Measurements from ENCODE around the gene ATF6. TPM values are rescaled to one million over a fixed set of nuclear protein-coding genes. Genes with fewer than 3 reads are reported as not detected.

Gene ATF6
- total RNA-seq, 1 donor from 2014 or later: 27.7 TPM

- intact Hi-C loops (cut with micrococcal nuclease): no loop called here
- peaks cover 5% of the 10 kb centered on the region for H3K36me3 Mint-ChIP-seq (ENCODE audit: low read depth)
- H3K9me3 Mint-ChIP-seq: no peaks in the 10 kb centered on the region
- no peaks in the 10 kb centered on the region for H3K27me3 Mint-ChIP-seq
- no peak overlapping the region for H3K27ac Mint-ChIP-seq
- no peak for DNase-seq
- peaks cover 4% of the 10 kb centered on the region for H3K4me1 Mint-ChIP-seq
- no peak overlapping the region for H3K4me3 Mint-ChIP-seq
Measured at GRCh38 chr1:161913482-161914140, 147.5 kb downstream of the ATF6 start.

- Mint-ChIP-seq H3K4me1 (peaks cover 14% of the 10 kb centered on the region), H3K27me3 (no peaks in the 10 kb centered on the region), H3K36me3 (ENCODE audit: low read depth) (peaks cover 6% of the 10 kb centered on the region), H3K4me3 (no peak overlapping the region), H3K27ac (no peak overlapping the region), H3K9me3 (no peaks in the 10 kb centered on the region)
- DNase-seq: no peak
- intact Hi-C loops (cut with micrococcal nuclease): no loop called here
Measured at GRCh38 chr1:161914595-161914994, 148.5 kb downstream of the ATF6 start.

DNA sequence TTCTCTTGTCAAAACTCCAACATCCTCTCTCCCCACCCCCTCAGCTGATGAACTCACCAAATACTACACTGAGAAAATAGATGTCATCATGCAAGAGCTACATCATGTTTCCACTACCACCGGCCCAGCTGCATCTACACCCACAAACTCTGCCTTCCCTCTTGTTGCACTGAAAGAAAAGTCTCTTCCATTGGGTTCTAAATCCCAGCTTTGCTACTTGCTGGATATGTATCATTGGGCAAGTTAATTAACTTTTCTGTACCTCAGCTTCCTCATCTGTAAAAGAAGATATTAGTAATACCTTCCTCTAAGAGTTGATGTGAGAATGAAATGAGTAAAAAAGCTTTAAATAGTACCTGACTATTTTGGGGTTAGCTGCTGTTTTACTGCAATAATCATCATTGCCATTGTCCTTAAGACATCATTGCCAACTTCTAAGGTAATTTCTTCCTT, 149.0 kb downstream of the ATF6 start:
- H3K27ac Mint-ChIP-seq: no peak overlapping the region
- DNase-seq: peak; percentile 60
- no peaks in the 10 kb centered on the region for H3K9me3 Mint-ChIP-seq
- intact Hi-C loops (cut with micrococcal nuclease): loop anchor here (1.0 kb wide), 1 partner anchor 47 kb away; no protein-coding TSS in a partner anchor
- H3K27me3 Mint-ChIP-seq: no peaks in the 10 kb centered on the region
- H3K4me1 Mint-ChIP-seq: peaks cover 16% of the 10 kb centered on the region
- no peak overlapping the region for H3K4me3 Mint-ChIP-seq
- peaks cover 9% of the 10 kb centered on the region for H3K36me3 Mint-ChIP-seq (ENCODE audit: low read depth)

DNA sequence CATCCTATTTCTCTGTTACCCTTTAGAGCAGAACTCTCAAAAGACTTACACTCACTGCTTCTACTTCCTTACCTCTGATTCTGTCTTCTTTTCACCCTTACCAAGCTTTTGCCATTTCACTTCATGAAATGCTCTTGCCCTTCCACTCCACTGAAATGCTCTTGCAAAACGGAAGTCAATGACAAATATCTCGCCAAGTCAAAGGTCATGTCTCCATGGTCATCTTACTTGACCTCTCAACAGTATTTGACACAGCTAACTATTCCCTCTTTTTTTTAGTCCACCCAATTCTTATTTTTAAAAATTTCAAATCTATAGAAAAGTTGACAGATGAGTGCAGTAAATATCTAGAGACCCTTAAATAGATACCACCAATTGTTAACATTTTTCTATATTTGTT, 149.9 kb downstream of the ATF6 start:
- Mint-ChIP-seq H3K36me3 (ENCODE audit: low read depth) (peaks cover 10% of the 10 kb centered on the region), H3K27ac (no peak overlapping the region), H3K27me3 (no peaks in the 10 kb centered on the region), H3K9me3 (no peaks in the 10 kb centered on the region), H3K4me1 (peaks cover 13% of the 10 kb centered on the region), H3K4me3 (no peak overlapping the region)
- intact Hi-C loops (cut with micrococcal nuclease): loop anchor here (1.0 kb wide), 1 partner anchor 46 kb away; no protein-coding TSS in a partner anchor
- DNase-seq: no peak

GRCh38 chr1:161919229-161919628, 153.1 kb downstream of the ATF6 start:
- Mint-ChIP-seq H3K4me3 (peak overlapping the region; percentile 35), H3K4me1 (peaks cover 13% of the 10 kb centered on the region), H3K9me3 (no peaks in the 10 kb centered on the region), H3K27me3 (no peaks in the 10 kb centered on the region), H3K36me3 (ENCODE audit: low read depth) (peaks cover 24% of the 10 kb centered on the region), H3K27ac (no peak overlapping the region)
- intact Hi-C loops (cut with micrococcal nuclease): loop anchor here (2.0 kb wide), 1 partner anchor 14 kb away; no protein-coding TSS in a partner anchor
- no peak for DNase-seq

DNA sequence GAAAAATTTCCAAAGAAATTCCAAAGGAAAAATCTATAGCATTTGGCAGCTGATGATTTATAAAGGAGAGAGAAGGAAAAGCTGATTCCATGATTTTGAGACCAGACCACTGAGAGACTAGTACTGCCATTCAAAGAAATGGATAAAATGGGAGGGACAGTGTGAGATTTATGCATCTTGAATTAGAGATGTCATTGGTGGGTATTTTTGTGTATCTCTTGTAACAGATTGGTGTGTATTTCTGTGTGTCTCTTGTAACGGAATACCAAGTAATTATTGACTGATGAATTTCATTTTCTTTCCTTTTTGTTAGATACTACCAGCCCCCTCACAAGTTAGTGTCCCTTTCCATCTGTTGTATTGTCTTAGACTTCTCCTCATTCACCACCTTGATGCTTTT, 155.4 kb downstream of the ATF6 start:
- no peak overlapping the region for H3K4me3 Mint-ChIP-seq
- H3K4me1 Mint-ChIP-seq: peaks cover 13% of the 10 kb centered on the region
- H3K36me3 Mint-ChIP-seq (ENCODE audit: low read depth): peaks cover 30% of the 10 kb centered on the region
- intact Hi-C loops (cut with micrococcal nuclease): no loop called here
- H3K27ac Mint-ChIP-seq: no peak overlapping the region
- peaks cover 4% of the 10 kb centered on the region for H3K9me3 Mint-ChIP-seq
- DNase-seq: no peak
- no peaks in the 10 kb centered on the region for H3K27me3 Mint-ChIP-seq

GRCh38 chr1:161921990-161922389, 155.9 kb downstream of the ATF6 start:
- intact Hi-C loops (cut with micrococcal nuclease): no loop called here
- H3K27me3 Mint-ChIP-seq: no peaks in the 10 kb centered on the region
- peaks cover 30% of the 10 kb centered on the region for H3K36me3 Mint-ChIP-seq (ENCODE audit: low read depth)
- no peak overlapping the region for H3K4me3 Mint-ChIP-seq
- H3K4me1 Mint-ChIP-seq: peaks cover 13% of the 10 kb centered on the region
- no peak for DNase-seq
- H3K9me3 Mint-ChIP-seq: peaks cover 4% of the 10 kb centered on the region
- H3K27ac Mint-ChIP-seq: no peak overlapping the region

- Mint-ChIP-seq H3K36me3 (ENCODE audit: low read depth) (peaks cover 19% of the 10 kb centered on the region), H3K9me3 (peaks cover 4% of the 10 kb centered on the region), H3K27me3 (no peaks in the 10 kb centered on the region), H3K4me3 (no peak overlapping the region), H3K27ac (no peak overlapping the region), H3K4me1 (peaks cover 3% of the 10 kb centered on the region)
- no peak for DNase-seq
- intact Hi-C loops (cut with micrococcal nuclease): no loop called here
Measured at GRCh38 chr1:161928056-161928455, 161.9 kb downstream of the ATF6 start.

DNA sequence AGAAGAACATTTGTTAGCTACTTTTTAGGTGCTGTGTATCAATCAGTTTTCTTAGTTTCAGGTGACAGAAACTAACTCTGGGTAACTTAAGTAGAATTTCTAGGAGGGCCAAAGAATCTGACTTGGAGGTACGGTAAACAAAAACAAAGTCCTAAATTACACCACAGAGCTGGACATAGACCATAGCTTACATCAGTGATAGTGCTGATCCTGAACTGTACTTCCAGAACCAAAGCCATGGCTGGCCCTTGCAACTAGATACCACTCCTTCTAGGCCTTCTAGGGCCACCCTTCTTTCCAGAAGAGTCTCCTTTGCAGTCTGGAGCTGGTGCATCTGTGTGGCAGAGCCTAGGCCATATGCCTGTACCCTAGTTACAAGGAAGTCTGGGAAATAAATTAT, 163.0 kb downstream of the ATF6 start:
- Mint-ChIP-seq H3K36me3 (ENCODE audit: low read depth) (peaks cover 15% of the 10 kb centered on the region), H3K27me3 (no peaks in the 10 kb centered on the region), H3K27ac (no peak overlapping the region), H3K9me3 (peaks cover 4% of the 10 kb centered on the region), H3K4me3 (no peak overlapping the region), H3K4me1 (peaks cover 10% of the 10 kb centered on the region)
- DNase-seq: no peak
- intact Hi-C loops (cut with micrococcal nuclease): no loop called here

- Mint-ChIP-seq H3K36me3 (ENCODE audit: low read depth) (peaks cover 16% of the 10 kb centered on the region), H3K4me3 (no peak overlapping the region), H3K9me3 (peaks cover 4% of the 10 kb centered on the region), H3K4me1 (peaks cover 19% of the 10 kb centered on the region), H3K27me3 (no peaks in the 10 kb centered on the region), H3K27ac (no peak overlapping the region)
- no peak for DNase-seq
- intact Hi-C loops (cut with micrococcal nuclease): no loop called here
Measured at GRCh38 chr1:161930064-161930463, 163.9 kb downstream of the ATF6 start.

- Mint-ChIP-seq H3K4me1 (peaks cover 27% of the 10 kb centered on the region), H3K36me3 (ENCODE audit: low read depth) (peaks cover 16% of the 10 kb centered on the region), H3K4me3 (no peak overlapping the region), H3K9me3 (no peaks in the 10 kb centered on the region), H3K27ac (no peak overlapping the region), H3K27me3 (no peaks in the 10 kb centered on the region)
- no peak for DNase-seq
- intact Hi-C loops (cut with micrococcal nuclease): loop anchor here (2.0 kb wide), 1 partner anchor 14 kb away; no protein-coding TSS in a partner anchor
Measured at GRCh38 chr1:161932668-161933067, 166.5 kb downstream of the ATF6 start.

- peak; percentile 76 for DNase-seq
- Mint-ChIP-seq H3K27ac (peak overlapping the region; percentile 62), H3K27me3 (no peaks in the 10 kb centered on the region), H3K4me1 (peaks cover 27% of the 10 kb centered on the region), H3K4me3 (peak overlapping the region; percentile 15), H3K9me3 (no peaks in the 10 kb centered on the region), H3K36me3 (ENCODE audit: low read depth) (peaks cover 15% of the 10 kb centered on the region)
- intact Hi-C loops (cut with micrococcal nuclease): loop anchor here (1.0 to 2.0 kb wide), 2 partner anchors 15 to 28 kb away; no protein-coding TSS in a partner anchor
Measured at GRCh38 chr1:161933592-161934588, 167.8 kb downstream of the ATF6 start.

GRCh38 chr1:161935264-161935663, 169.1 kb downstream of the ATF6 start:
- DNase-seq: no peak
- peaks cover 27% of the 10 kb centered on the region for H3K4me1 Mint-ChIP-seq
- no peak overlapping the region for H3K4me3 Mint-ChIP-seq
- H3K27ac Mint-ChIP-seq: no peak overlapping the region
- no peaks in the 10 kb centered on the region for H3K9me3 Mint-ChIP-seq
- peaks cover 10% of the 10 kb centered on the region for H3K36me3 Mint-ChIP-seq (ENCODE audit: low read depth)
- no peaks in the 10 kb centered on the region for H3K27me3 Mint-ChIP-seq
- intact Hi-C loops (cut with micrococcal nuclease): no loop called here

GRCh38 chr1:161936786-161937185, 170.7 kb downstream of the ATF6 start:
- intact Hi-C loops (cut with micrococcal nuclease): no loop called here
- H3K27ac Mint-ChIP-seq: no peak overlapping the region
- no peak for DNase-seq
- H3K36me3 Mint-ChIP-seq (ENCODE audit: low read depth): peaks cover 14% of the 10 kb centered on the region
- no peaks in the 10 kb centered on the region for H3K9me3 Mint-ChIP-seq
- H3K27me3 Mint-ChIP-seq: no peaks in the 10 kb centered on the region
- no peak overlapping the region for H3K4me3 Mint-ChIP-seq
- H3K4me1 Mint-ChIP-seq: peaks cover 27% of the 10 kb centered on the region
